SU-DHL-6 (cell line): Measurements from ENCODE around the gene ABCC8.

Source experiments
- H2AFZ ChIP-seq: fragments of 200-600 bp; sonication (generic); 2 replicates; pipeline ENCODE4 v1.6.1; 2014; ENCODE audit warnings: low read depth, mild to moderate bottlenecking, moderate library complexity, mixed read lengths, antibody characterized with exemption, low read length; ENCODE audit not compliant: severe bottlenecking
- H3F3A ChIP-seq: fragments of 200-600 bp; shearing (Covaris generic); 2 replicates; pipeline ENCODE4 v1.6.0; 2016; ENCODE audit warnings: antibody characterized with exemption, mild to moderate bottlenecking; ENCODE audit not compliant: insufficient read depth
- H3K27ac ChIP-seq: fragments of 200-600 bp; sonication (generic); 2 replicates; pipeline ENCODE4 v1.5.1; 2016; ENCODE audit warnings: low read depth, mild to moderate bottlenecking, low read length, moderate library complexity, mixed read lengths
- H3K27me3 ChIP-seq: fragments of 200-600 bp; sonication (generic), shearing (Covaris generic); 2 replicates; pipeline ENCODE4 v1.6.0; 2014; ENCODE audit warnings: mild to moderate bottlenecking, low read length
- H3K36me3 ChIP-seq: fragments of 200-600 bp; sonication (generic); 2 replicates; pipeline ENCODE4 v1.6.1; 2014; ENCODE audit warnings: mild to moderate bottlenecking, low read length, mixed read lengths
- H3K4me2 ChIP-seq: fragments of 300-600, 200-600 bp; shearing (Covaris generic), sonication (generic); 2 replicates; pipeline ENCODE4 v1.6.0; 2014; ENCODE audit warnings: low read length, low read depth, mild to moderate bottlenecking; ENCODE audit not compliant: poor library complexity, severe bottlenecking
- H3K4me3 ChIP-seq: fragments of 200-600 bp; sonication (generic); 2 replicates; pipeline ENCODE4 v1.5.1; 2014; ENCODE audit warnings: antibody characterized with exemption, low read length, mild to moderate bottlenecking, mixed read lengths; ENCODE audit not compliant: insufficient read depth, poor library complexity, severe bottlenecking
- H3K79me2 ChIP-seq: fragments of 200-600 bp; sonication (generic); 2 replicates; pipeline ENCODE4 v1.6.1; 2014; ENCODE audit warnings: mild to moderate bottlenecking, low read length, moderate library complexity; ENCODE audit not compliant: insufficient read depth
- H3K9ac ChIP-seq: fragments of 200-600 bp; sonication (generic); 2 replicates; pipeline ENCODE4 v1.7.0; 2014; ENCODE audit warnings: mild to moderate bottlenecking, low read length
- H3K9me2 ChIP-seq: fragments of 200-600 bp; sonication (generic); replicated peaks from 2 replicates; pipeline ENCODE4 v1.6.1; 2014; ENCODE audit warnings: low read length; ENCODE audit not compliant: insufficient read depth
- H3K9me3 ChIP-seq: fragments of 200-600 bp; sonication (generic); 2 replicates; pipeline ENCODE4 v1.6.1; 2014; ENCODE audit warnings: low read length, mixed read lengths; ENCODE audit not compliant: insufficient read depth
- H4K20me1 ChIP-seq: fragments of 200-600 bp; sonication (generic); 2 replicates; pipeline ENCODE4 v1.6.1; 2014; ENCODE audit warnings: low read depth, mild to moderate bottlenecking, antibody characterized with exemption, low read length, moderate library complexity, mixed read lengths
- CTCF ChIP-seq: fragments of 200-600 bp; sonication (generic); IDR thresholded peaks from one replicate; pipeline ENCODE4 v1.5.1; 2017; ENCODE audit warnings: antibody characterized with exemption, mild to moderate bottlenecking, low read length, moderate library complexity; ENCODE audit not compliant: insufficient read depth, poor library complexity, severe bottlenecking
- EZH2phosphoT487 ChIP-seq: fragments of 200-600 bp; sonication (generic), shearing (Covaris generic); conservative IDR thresholded peaks from 2 replicates; pipeline ENCODE4 v1.6.1; 2018; ENCODE audit warnings: mild to moderate bottlenecking, antibody characterized with exemption, low read length, moderate library complexity, mixed read lengths

The ABCC8 gene

GRCh38 chr11:17394743-17395390, 81.8 kb downstream of the ABCC8 start:
- Histone ChIP-seq H3F3A (0 out of 2 replicates have a peak, but pooled peaks cover 1% of the 10 kb centered on the region), H3K9ac (no peak overlapping the region), H4K20me1 (no peaks in the 10 kb centered on the region), H3K27ac (no peak overlapping the region), H3K4me2 (no peak overlapping the region), H2AFZ (no peak overlapping the region), H3K27me3 (no peaks in the 10 kb centered on the region), H3K36me3 (no peaks in the 10 kb centered on the region), H3K9me3 (no peaks in the 10 kb centered on the region), H3K4me3 (no peak overlapping the region), H3K79me2 (no peaks in the 10 kb centered on the region), H3K9me2 (no peaks in the 10 kb centered on the region)
- TF ChIP-seq CTCF (no peak), EZH2phosphoT487 (no peak)

- H3K9me2 ChIP-seq = no peaks in the 10 kb centered on the region
- no peaks in the 10 kb centered on the region for H3K27me3 ChIP-seq
- 0 out of 2 replicates have a peak, but pooled peaks cover 3% of the 10 kb centered on the region for H3F3A ChIP-seq
- no peak overlapping the region for H3K4me3 ChIP-seq
- TF ChIP-seq CTCF (no peak), EZH2phosphoT487 (no peak)
- H4K20me1 ChIP-seq = no peaks in the 10 kb centered on the region
- H3K9me3 ChIP-seq = no peaks in the 10 kb centered on the region
- H3K9ac ChIP-seq = no peak overlapping the region
- H3K4me2 ChIP-seq = no peak overlapping the region
- no peaks in the 10 kb centered on the region for H3K36me3 ChIP-seq
- H3K79me2 ChIP-seq = no peaks in the 10 kb centered on the region
- no peak overlapping the region for H3K27ac ChIP-seq
- H2AFZ ChIP-seq = no peak overlapping the region
Measured at GRCh38 chr11:17393472-17393871, 83.2 kb downstream of the ABCC8 start.

- Histone ChIP-seq H3K4me2 (no peak overlapping the region), H2AFZ (no peak overlapping the region), H3K4me3 (no peak overlapping the region), H3F3A (0 out of 2 replicates have a peak, but pooled peaks cover 3% of the 10 kb centered on the region), H3K9me3 (no peaks in the 10 kb centered on the region), H3K9me2 (no peaks in the 10 kb centered on the region), H3K36me3 (no peaks in the 10 kb centered on the region), H3K27me3 (no peaks in the 10 kb centered on the region), H3K79me2 (no peaks in the 10 kb centered on the region), H3K27ac (no peak overlapping the region), H3K9ac (no peak overlapping the region), H4K20me1 (no peaks in the 10 kb centered on the region)
- no peak for TF ChIP-seq EZH2phosphoT487
- TF ChIP-seq CTCF = no peak
Measured at GRCh38 chr11:17392872-17393271, 83.8 kb downstream of the ABCC8 start.
